ENCODE measurements around the gene PIWIL1.

The PIWIL1 gene

GRCh38 chr12:130375296-130376287 is 37.9 kb downstream of the PIWIL1 start:
- FAIRE-seq: no peak

GRCh38 chr12:130382818-130383217 is 45.1 kb downstream of the PIWIL1 start:
- no peak for FAIRE-seq

- FAIRE-seq: no peak
Observed at GRCh38 chr12:130384234-130384633, 46.5 kb downstream of the PIWIL1 start.

GRCh38 chr12:130385193-130385592 is 47.5 kb downstream of the PIWIL1 start:
- FAIRE-seq: no peak

- FAIRE-seq: no peak
Observed at GRCh38 chr12:130391186-130391585, 53.5 kb downstream of the PIWIL1 start.

- FAIRE-seq: no peak
Observed at GRCh38 chr12:130394906-130395305, 57.2 kb downstream of the PIWIL1 start.

GRCh38 chr12:130396667-130397066 is 59.0 kb downstream of the PIWIL1 start:
- no peak for FAIRE-seq

GRCh38 chr12:130398100-130398848 is 60.6 kb downstream of the PIWIL1 start:
- FAIRE-seq: no peak

- no peak for FAIRE-seq
Observed at GRCh38 chr12:130401703-130402102, 64.0 kb downstream of the PIWIL1 start.

- FAIRE-seq: no peak
Observed at GRCh38 chr12:130405332-130405731, 67.6 kb downstream of the PIWIL1 start.

- no peak for FAIRE-seq
Observed at GRCh38 chr12:130412384-130412783, 74.7 kb downstream of the PIWIL1 start.

- FAIRE-seq: no peak
Observed at GRCh38 chr12:130413909-130414308, 76.2 kb downstream of the PIWIL1 start.

- FAIRE-seq: no peak
Observed at GRCh38 chr12:130414381-130414780, 76.7 kb downstream of the PIWIL1 start.

GRCh38 chr12:130418251-130418650 is 80.6 kb downstream of the PIWIL1 start:
- no peak for FAIRE-seq

- no peak for FAIRE-seq
Observed at GRCh38 chr12:130419116-130419515, 81.4 kb downstream of the PIWIL1 start.

- FAIRE-seq: no peak
Observed at GRCh38 chr12:130420071-130420470, 82.4 kb downstream of the PIWIL1 start.

GRCh38 chr12:130421896-130422295 is 84.2 kb downstream of the PIWIL1 start:
- FAIRE-seq: no peak
